GM18517 (cell line): ENCODE data around the gene ARHGAP6.
"Not testable (repeated sequence)": the region's sequence is repeated elsewhere in the genome, so short reads cannot be mapped to it uniquely, and the experiment has no call there.

Experiments
- ATAC-seq: cut with Tn5 transposase; IDR thresholded peaks from one replicate; pipeline ENCODE4 v1.9.1; 2021; ENCODE audit warnings: mild to moderate bottlenecking, moderate library complexity; ENCODE audit not compliant: unreplicated experiment

The ARHGAP6 gene

DNA sequence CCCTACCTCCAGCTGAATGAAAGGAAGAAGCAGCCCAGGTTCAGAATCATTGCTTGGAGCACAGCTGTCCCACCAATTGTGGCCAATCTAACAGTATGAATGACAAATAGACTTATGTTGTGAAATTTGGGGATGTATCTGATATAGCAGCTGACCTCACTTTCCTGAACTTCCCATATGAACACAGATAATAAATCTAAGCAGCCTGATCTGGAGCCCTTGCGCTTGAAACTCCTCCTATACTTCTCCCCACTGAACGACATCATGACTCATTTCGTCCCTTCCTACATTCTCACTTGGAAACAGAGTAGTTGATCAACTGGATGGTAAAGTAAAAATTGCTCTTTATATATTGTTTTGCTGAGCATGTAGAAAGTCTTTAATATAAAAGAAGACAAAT is 396.7 kb downstream of the ARHGAP6 start:
- no peak for ATAC-seq

DNA sequence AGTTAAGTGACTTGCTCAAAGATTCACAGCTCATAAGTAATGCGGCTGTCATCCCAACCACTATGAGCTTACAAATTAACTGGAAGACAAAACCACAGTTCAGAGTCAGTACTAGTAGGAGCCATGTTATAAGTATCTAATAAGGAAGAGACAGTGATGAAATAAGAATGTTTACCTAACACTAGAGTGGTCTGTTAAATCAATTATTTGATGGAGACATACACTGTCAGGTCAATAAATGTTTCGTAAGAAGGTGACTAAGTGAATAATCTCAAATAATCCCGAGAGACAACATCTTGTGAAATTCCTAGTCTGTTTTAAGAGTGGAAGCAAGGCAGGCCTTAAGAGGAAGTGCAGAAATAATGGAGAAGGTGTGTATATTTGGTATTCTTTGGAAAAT is 398.3 kb downstream of the ARHGAP6 start:
- no peak for ATAC-seq

DNA sequence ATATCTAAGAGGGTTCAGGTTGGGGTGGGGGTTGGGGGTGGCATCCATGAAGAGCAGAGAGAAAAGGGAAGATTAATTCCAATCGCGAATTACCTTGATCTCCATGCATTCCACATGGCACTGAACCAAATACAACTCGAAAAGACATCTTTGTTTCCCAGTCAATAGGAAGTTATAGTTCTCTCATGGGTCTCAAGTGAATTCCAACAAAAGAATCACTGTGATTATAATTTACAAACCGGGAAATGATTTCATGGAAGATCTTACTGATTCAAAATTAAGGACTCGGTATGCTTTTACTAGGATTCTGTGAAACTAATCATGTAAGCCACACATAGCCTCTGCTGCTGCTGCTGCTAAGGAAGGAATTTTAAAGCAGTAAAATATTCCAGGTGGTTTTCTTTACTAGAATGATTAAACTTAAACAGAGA is 399.1 kb downstream of the ARHGAP6 start:
- no peak for ATAC-seq

DNA sequence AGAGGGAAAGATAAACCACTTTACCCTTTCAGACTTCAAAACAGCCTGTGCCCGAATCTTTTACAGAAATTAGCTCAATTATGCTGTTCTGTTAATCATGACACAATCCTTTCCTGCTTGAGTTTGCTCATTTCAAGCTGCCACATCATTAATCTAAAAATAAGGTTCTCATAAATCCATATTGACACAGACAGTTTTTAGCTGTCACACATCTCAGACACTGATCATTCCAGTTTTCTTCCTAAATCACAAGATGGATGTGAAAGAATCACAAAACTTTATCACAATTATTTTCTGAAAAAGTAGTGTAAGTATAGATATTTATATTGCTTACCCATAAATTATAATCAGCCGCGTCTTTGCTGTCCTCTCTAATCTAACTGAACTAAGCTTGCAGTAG is 400.4 kb downstream of the ARHGAP6 start:
- ATAC-seq: no peak

DNA sequence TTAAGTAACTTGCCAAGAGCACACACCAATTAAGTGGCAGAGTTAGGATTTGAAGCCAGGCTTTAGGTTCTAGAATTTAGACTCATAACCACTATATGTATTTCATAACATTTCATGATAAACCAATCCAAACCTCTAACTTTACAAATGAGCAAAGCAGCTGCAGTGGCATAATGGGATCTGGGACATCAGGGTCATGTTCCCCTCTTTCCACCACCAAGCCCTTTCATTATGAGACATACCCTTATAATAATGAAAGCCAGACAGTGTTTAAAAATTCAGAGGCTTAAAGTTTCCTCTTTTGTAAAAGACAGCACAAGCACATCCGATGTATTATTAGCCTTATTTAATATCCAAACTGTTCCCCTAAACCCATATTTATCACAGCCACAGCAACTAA is 400.8 kb downstream of the ARHGAP6 start:
- ATAC-seq: no peak

DNA sequence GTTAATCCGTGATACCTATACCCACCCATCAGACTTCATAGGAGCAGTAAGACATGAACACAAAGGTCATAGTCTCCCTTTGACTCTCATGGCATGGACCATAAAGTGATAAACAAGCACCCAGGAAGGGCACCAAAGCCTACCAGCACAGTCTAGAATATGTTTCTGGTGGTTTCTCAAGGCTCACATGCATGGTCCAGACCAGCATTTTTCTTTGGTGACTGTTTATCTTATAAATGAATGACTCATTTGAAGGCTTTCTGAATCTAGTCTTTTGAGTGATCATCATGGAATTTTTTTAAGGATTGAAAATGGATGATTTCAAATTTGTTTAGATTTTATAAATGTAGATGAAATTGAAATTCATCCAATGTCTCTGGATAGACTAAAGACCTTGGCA is 404.5 kb downstream of the ARHGAP6 start:
- no peak for ATAC-seq

DNA sequence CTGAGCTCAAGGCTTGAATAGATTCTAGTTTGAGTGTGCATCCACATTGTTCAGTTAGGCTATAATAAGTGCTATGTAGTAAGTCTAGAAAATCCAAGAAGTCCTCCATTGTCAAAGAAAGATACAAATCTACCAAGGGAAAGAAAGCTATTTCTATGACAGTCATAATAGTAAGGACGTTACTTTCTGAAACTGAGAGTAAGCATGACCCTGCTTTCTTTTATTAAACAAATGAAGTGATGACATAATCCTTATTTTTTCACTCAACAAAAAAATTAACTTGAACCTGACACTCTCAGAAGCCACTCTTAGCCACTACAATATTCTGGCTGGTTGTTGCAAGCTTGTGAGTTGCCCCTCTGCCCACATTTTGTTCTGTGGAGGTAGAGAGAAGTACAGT is 406.3 kb downstream of the ARHGAP6 start:
- ATAC-seq: no peak

DNA sequence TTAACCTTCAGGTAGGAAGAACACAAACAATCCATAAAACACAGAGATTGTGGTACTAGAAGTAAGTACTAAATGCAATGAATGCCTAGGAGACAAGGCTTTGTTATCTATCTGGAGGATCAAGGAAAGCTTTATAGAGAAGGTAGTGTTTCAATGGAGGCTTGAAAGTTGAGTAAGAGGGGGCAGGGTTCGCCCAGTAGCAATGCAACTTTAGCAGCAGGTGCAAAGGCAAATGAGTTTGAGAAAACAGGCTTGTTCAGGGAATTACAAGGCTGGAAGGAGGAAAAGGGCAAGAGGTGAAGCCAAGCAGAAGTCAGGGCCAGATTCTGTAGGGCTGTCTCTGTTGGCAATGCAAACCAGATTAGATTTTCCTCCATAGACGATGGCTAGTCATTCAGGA is 408.0 kb downstream of the ARHGAP6 start:
- ATAC-seq: no peak

DNA sequence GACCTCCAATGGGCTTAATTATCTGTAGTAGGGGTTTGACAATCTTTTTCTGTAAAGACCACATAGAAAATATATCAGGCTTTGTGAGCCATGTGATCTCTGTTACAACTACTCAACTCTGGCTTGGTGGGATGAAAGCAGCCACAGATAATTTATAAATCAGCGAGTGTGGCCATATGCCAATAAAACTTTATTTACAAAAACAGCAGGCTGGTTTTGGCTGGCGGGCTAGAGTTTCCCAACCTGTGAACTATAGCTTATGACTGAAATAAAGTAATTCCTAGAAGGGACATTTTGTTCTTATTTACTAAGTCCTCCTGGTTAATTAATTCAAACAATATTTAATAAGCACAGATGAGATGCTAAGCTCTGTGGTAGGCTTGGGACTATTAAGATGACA is 408.4 kb downstream of the ARHGAP6 start:
- ATAC-seq: no peak

DNA sequence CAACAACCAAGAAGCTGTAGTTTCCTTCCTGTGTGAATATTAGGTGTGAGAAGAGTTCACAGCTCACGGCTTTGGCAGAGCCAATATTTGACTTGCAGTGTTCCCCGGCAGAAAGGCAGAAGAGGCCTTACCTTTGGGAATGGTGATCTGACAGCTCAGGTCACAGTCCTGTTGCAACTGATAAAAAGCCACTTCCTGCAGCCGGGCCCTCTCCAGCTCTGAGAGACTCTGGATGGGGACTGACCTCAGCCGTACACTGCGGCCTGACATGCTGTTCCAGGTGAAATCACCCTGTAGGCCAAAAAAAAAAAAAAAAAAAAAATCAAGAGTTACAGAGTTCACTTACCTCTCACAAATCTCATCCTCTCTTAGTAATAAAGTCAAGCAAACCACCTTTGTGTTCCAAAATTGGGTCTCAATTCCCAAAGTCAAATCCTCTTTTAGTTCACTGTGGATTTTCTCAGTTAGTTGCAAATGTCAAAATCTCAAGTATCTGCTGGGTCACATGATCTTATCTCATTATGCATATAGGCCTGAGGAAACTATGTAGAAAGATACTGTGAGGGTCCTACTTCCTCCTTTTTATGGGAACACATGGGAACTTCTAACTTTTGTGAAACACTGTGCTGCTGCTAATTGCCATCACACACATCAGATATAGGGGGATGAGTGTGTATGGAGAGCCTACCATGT is 411.2 kb downstream of the ARHGAP6 start:
- ATAC-seq: no peak

DNA sequence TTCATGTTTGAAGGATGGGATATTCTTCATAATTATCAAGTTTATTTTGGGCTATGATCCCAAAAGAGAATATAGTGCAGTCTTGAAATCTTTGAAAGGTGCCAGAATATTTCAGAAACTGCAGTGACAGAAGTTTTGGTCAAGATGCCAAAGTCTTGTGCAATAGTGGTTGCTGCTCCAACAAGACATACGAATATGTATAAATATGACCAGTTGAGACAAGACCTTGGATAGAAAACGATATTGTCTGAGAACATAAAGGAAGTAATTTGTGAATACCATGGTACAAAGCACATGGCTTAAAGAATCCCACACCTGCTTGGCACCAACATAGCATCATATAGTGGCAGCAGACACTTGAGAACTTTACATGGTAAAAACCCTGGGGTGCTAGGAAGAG is 421.1 kb downstream of the ARHGAP6 start:
- ATAC-seq: no peak

DNA sequence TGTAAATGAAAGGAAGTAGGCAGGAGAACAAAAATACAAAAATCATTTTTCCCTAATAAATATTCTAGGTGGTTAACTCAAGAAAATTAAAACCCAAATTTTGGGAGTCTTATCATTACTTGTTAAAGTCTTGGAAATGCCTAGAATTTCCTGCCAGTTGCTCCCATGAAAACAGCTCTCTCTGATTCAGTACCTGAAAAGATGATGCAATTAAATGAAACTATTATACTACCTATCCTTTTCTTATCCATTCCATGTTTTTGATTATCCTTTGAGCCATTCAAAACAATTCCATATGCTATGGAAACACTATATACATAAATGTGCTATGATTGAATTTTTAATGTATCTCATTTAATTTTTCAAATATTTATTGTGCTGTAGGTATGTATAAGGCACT is 423.0 kb downstream of the ARHGAP6 start:
- ATAC-seq: no peak

DNA sequence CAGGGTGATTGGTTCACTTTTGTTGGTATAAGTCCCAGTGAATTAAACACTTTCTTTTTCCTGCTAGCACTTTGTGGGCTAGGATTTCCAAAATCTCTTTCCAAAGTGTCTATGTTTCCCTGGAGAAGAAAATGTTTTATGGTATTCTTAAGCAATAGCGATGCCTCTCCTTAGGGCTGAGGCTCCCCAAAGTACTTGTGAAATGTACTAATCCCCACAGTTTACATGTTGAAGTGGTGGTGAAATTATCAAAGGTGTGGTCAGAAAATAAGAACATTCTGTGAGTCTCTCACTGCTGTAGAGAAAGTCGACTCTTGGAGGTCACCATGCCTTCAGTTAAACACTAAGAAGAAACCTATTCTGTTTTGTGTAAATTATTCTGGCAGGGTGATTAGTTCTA is 424.0 kb downstream of the ARHGAP6 start:
- ATAC-seq: no peak

DNA sequence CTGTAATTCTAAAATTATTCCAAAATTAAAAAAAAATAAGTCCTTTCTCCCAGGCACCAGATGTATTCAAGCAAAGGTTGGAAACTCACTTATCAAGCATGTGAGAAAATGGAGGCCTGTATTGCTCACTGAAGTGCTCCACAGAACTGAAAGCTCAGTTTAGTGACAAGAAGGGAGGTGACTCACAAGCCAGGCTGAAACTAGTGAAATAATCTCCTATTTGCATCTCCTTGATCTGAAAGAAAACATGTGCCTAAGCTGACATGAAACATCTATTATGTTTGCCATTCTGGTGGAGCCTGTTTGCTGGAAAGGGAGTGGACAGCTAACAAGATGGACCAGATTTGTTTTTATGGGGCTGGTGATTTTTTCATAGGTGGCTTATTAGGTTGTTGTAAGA is 426.5 kb downstream of the ARHGAP6 start:
- peak; percentile 77 for ATAC-seq

DNA sequence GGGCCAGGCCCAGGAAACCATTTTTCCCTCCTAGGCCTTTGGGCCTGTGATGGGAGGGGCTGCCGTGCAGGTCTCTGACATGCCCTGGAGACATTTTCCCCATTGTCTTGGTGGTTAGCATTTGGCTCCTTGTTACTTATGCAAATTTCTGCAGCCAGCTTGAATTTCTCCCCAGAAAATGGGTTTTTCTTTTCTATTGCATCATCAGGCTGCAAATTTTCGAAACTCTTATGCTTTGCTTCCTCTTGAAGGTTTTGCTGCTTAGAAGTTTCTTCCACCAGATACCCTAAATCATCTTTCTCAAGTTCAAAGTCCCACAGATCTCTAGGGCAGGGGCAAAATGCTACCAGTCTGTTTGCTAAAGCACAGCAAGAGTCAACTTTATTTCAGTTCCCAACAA is 430.3 kb downstream of the ARHGAP6 start:
- ATAC-seq: not testable (repeated sequence)

DNA sequence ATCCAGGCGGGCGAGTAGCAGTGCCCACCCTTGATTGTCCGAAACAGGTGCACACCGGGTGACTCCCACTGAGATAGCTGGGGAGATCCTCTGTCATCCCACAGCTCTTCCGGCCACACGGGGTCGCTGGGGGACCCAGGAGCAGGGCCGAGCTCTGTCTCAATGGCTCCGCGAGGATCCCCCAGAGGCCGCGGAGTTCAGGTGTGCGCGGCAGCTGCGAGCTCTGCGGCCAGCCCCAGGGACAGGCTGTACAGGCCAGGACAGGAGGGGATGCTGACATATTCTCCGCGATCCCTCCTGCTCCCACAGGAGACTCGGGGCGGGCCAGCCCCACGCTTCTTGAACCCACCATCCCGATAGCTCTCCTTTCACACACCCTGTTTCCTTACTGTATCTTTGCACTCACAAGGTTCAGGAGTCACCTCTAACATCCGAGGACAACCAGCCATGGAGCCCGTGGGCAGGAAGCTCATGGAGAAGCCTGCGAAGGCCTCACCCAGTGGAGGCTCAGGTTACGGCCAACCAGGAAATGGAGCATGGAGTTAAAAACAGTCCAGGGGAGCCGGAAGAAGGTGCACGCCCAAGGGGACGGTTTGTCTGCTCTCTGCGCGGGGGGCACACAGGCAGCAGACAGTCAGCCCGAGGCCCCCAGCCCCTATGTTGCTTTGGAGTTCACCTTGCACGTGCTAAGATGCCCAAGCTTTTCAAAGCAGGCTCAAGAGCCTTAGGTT is 450.4 kb downstream of the ARHGAP6 start:
- ATAC-seq: no peak

DNA sequence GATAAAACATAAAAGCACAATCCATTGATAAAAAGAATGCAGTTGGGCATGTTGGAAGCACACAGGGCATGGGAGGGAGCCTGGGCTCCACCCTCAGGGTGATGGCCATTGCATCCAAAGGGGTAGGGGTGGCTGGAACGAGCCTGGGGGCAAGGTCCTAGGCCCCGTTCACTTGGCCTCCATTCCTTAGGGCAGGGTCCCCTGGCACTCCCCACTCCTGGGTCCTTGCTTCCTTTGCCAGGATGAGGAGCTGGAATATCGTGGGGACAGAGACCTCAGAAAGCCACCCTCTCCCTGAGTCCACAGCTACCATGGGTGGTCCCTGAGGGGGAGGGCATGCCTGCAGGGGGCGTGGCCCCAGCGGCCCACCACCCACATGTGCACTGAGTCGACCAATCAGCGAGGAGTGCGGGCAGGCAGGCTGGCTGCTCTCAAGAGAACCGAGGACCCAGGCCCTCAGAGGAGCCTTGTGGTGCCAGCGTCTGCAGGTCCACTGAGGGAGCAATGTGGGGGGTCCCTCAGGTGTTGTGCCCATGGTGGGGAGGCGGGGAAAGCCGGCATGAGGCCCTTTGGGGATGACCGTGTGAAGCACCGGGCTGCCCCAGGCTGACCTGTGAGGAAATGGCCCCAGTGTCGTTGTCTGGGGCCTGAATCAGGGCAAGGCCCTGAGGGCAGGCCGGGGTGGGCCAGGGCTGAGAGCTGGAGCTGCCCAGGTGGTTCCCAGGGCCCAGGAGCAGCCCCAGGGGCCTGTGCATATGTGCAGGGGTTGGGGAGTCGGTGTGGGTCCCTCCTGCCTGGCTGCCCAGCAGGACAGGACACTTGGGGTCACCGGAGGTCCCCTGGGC is 451.2 kb downstream of the ARHGAP6 start:
- ATAC-seq: no peak

DNA sequence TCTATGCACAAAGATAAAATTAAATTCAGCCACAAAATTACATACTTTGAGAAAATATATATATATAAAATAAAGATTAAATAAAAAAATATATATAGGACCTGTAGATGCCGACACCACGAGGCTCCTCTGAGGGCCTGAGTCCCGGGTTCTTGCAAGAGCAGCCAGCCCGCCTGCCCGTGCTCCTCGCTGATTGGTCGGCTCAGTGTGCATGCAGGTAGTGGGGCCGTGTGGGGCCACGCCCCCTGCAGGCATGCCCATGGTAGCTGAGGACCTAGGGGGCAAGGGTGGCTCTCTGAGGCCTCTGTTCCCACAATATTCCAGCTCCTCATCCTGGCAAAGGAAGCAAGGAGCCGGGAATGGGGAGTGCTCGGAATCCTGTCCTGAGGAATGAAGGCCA is 453.0 kb downstream of the ARHGAP6 start:
- ATAC-seq: no peak

DNA sequence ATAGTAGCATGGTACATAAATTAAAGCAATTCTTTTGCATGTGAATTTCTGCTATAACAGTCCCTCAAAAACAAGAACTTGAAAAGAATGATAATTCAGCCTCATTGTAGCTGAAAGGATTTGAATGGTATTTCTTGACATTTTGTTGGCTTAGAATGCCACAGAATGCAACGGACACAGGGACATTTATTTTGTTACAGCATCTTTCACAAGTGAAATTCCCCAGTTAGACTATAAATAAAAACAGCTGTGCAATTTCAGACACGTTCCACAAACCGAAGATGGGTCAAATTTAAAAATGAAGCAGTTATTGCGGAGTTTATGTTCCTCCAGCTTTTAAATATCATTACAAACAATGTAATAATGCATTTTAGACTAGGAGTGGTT is 455.3 kb downstream of the ARHGAP6 start:
- no peak for ATAC-seq

DNA sequence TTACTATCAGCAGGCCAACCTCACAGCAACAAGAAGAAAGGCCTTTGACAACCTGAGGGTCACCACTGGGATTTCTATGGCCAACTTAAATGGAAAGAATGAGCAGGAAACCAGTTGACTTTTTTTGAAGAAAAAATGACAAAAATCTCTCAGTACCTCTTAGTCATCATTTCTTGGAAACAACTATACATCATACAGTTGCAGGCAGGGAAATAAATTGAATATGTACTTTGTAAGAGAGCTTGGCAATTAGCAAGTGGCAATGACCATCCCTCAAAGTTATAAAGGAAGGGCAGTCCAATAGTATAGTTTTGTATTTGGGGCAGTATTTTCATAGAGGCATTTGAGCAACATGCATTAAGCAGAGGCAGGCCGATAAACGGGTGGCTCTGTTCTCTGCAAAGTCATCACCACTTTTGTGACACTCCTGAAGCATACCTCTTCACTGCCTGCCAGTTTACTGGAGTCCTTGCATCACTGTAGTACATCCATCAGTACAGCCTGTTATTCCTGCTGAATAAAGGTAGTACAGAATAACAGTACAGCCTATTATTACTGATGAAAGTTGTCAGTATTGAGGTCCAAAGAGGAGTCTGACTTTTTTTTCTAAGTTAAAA is 455.8 kb downstream of the ARHGAP6 start:
- no peak for ATAC-seq

DNA sequence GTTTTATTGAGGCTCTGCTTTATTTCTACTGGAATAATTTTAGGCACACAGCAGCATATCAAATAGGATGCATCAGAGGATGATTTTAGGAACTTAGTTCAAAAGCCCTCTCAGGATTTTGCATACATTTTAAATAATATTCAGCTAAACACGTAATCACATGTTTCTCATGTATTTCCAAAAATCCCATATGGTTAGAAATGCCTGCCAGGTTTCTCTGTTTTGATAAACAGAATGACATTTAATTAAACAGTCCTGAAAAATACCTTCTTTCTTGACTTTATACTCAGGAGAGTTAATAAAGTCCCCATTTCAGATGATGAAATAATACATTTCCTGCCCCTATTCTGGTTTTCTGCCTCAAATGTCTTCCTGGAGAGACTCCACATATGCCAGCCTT is 459.0 kb downstream of the ARHGAP6 start:
- no peak for ATAC-seq
